Liver (tissue), 3 donors: ENCODE data around the gene KLF3.

Experiments used
- EGR1 ChIP-seq, 2 donors: IDR thresholded peaks; 2 replicates each; pipeline ENCODE4 v1.6.1; 2016 to 2018; ENCODE audit warnings: antibody characterized with exemption in 2 of 2, low read depth in 2 of 2
- FOXA1 ChIP-seq: IDR thresholded peaks from 2 replicates; pipeline ENCODE4 v1.6.1; 2016; ENCODE audit warnings: antibody characterized with exemption
- FOXA2 ChIP-seq: IDR thresholded peaks from 2 replicates; pipeline ENCODE4 v1.6.1; 2016; ENCODE audit warnings: antibody characterized with exemption
- JUND ChIP-seq, 2 donors: IDR thresholded peaks; 2 replicates each; pipeline ENCODE4 v1.6.1; 2016; ENCODE audit warnings: antibody characterized with exemption in 2 of 2
- RAD21 ChIP-seq, 2 donors: IDR thresholded peaks; 2 replicates each; pipeline ENCODE4 v1.6.1; 2016; ENCODE audit warnings: antibody characterized with exemption in 2 of 2, mild to moderate bottlenecking in 2 of 2
- RXRA ChIP-seq, 2 donors: IDR thresholded peaks; 2 replicates each; pipeline ENCODE4 v1.6.1; 2017 to 2018; ENCODE audit warnings: antibody characterized with exemption in 2 of 2, mild to moderate bottlenecking in 1 of 2
- SP1 ChIP-seq: IDR thresholded peaks from 2 replicates; pipeline ENCODE4 v1.6.1; 2018; ENCODE audit warnings: antibody characterized with exemption, mild to moderate bottlenecking
- TAF1 ChIP-seq: conservative IDR thresholded peaks from 2 replicates; pipeline ENCODE4 v1.6.1; 2016; ENCODE audit warnings: antibody characterized with exemption, mild to moderate bottlenecking
- YY1 ChIP-seq: IDR thresholded peaks from 2 replicates; pipeline ENCODE4 v1.6.1; 2016; ENCODE audit warnings: antibody characterized with exemption, mild to moderate bottlenecking
- TF ChIP-seq, protein P1 (sequence below): fragments of 150-350 bp; IDR thresholded peaks from 2 replicates; pipeline ENCODE4 v1.5.1; 2017; ENCODE audit warnings: improper control_type of control experiment, low read depth, low read length; ENCODE audit not compliant: missing input control
- TF ChIP-seq, protein P2 (sequence below): IDR thresholded peaks from 2 replicates; pipeline ENCODE4 v1.6.1; 2016; ENCODE audit warnings: antibody characterized with exemption
- TF ChIP-seq, protein P3 (sequence below): IDR thresholded peaks from 2 replicates; pipeline ENCODE4 v1.6.1; 2016; ENCODE audit warnings: antibody characterized with exemption, mild to moderate bottlenecking
- TF ChIP-seq, protein P4 (sequence below): IDR thresholded peaks from 2 replicates; pipeline ENCODE4 v1.6.1; 2016; ENCODE audit warnings: antibody characterized with exemption
- TF ChIP-seq, protein P5 (sequence below): IDR thresholded peaks from 2 replicates; pipeline ENCODE4 v1.6.1; 2016; ENCODE audit warnings: antibody characterized with exemption
- donor health status: healthy.
- donor health status: healthy.

DNA sequence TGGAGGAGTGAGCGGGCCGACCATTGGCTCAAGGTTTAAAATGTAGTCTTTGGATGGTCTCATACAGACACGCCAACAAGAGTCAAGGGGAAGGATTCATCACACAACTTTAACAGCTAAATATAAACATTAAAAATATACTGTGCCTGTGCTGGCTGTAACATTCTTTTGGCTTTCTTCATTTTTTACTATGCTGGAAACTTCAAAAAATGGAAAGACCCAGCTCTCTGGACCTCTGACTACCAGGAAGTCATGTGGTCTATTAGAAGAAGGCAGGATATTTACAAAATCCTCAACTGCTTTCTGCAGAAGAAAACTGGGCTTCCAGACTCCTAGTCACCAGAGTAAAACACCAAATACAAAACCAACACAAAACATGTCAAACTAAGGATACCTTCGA, 49.8 kb upstream of the KLF3 start:
- TF ChIP-seq, protein P1, sequence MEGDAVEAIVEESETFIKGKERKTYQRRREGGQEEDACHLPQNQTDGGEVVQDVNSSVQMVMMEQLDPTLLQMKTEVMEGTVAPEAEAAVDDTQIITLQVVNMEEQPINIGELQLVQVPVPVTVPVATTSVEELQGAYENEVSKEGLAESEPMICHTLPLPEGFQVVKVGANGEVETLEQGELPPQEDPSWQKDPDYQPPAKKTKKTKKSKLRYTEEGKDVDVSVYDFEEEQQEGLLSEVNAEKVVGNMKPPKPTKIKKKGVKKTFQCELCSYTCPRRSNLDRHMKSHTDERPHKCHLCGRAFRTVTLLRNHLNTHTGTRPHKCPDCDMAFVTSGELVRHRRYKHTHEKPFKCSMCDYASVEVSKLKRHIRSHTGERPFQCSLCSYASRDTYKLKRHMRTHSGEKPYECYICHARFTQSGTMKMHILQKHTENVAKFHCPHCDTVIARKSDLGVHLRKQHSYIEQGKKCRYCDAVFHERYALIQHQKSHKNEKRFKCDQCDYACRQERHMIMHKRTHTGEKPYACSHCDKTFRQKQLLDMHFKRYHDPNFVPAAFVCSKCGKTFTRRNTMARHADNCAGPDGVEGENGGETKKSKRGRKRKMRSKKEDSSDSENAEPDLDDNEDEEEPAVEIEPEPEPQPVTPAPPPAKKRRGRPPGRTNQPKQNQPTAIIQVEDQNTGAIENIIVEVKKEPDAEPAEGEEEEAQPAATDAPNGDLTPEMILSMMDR, result no peak
- no peak for TF ChIP-seq FOXA1
- no peak for TF ChIP-seq YY1
- TF ChIP-seq, protein P2, sequence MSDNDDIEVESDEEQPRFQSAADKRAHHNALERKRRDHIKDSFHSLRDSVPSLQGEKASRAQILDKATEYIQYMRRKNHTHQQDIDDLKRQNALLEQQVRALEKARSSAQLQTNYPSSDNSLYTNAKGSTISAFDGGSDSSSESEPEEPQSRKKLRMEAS, result no peak
- TF ChIP-seq, protein P3, sequence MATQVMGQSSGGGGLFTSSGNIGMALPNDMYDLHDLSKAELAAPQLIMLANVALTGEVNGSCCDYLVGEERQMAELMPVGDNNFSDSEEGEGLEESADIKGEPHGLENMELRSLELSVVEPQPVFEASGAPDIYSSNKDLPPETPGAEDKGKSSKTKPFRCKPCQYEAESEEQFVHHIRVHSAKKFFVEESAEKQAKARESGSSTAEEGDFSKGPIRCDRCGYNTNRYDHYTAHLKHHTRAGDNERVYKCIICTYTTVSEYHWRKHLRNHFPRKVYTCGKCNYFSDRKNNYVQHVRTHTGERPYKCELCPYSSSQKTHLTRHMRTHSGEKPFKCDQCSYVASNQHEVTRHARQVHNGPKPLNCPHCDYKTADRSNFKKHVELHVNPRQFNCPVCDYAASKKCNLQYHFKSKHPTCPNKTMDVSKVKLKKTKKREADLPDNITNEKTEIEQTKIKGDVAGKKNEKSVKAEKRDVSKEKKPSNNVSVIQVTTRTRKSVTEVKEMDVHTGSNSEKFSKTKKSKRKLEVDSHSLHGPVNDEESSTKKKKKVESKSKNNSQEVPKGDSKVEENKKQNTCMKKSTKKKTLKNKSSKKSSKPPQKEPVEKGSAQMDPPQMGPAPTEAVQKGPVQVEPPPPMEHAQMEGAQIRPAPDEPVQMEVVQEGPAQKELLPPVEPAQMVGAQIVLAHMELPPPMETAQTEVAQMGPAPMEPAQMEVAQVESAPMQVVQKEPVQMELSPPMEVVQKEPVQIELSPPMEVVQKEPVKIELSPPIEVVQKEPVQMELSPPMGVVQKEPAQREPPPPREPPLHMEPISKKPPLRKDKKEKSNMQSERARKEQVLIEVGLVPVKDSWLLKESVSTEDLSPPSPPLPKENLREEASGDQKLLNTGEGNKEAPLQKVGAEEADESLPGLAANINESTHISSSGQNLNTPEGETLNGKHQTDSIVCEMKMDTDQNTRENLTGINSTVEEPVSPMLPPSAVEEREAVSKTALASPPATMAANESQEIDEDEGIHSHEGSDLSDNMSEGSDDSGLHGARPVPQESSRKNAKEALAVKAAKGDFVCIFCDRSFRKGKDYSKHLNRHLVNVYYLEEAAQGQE, result no peak
- TF ChIP-seq SP1, result no peak
- TF ChIP-seq RAD21 (IDR thresholded peaks at IDR 0.05), result no peak
- TF ChIP-seq JUND (IDR thresholded peaks at IDR 0.05), result no peak
- no peak for TF ChIP-seq EGR1 (IDR thresholded peaks at IDR 0.05; ENCODE audit: low read depth in 2 of 2)
- no peak for TF ChIP-seq FOXA2
- TF ChIP-seq, protein P4, sequence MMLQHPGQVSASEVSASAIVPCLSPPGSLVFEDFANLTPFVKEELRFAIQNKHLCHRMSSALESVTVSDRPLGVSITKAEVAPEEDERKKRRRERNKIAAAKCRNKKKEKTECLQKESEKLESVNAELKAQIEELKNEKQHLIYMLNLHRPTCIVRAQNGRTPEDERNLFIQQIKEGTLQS, result no peak
- TF ChIP-seq, protein P5, sequence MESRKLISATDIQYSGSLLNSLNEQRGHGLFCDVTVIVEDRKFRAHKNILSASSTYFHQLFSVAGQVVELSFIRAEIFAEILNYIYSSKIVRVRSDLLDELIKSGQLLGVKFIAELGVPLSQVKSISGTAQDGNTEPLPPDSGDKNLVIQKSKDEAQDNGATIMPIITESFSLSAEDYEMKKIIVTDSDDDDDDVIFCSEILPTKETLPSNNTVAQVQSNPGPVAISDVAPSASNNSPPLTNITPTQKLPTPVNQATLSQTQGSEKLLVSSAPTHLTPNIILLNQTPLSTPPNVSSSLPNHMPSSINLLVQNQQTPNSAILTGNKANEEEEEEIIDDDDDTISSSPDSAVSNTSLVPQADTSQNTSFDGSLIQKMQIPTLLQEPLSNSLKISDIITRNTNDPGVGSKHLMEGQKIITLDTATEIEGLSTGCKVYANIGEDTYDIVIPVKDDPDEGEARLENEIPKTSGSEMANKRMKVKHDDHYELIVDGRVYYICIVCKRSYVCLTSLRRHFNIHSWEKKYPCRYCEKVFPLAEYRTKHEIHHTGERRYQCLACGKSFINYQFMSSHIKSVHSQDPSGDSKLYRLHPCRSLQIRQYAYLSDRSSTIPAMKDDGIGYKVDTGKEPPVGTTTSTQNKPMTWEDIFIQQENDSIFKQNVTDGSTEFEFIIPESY, result no peak
- TF ChIP-seq RXRA (IDR thresholded peaks at IDR 0.05), result no peak
- TF ChIP-seq TAF1, result no peak
